GM21515 (cell line): ENCODE data around the gene SUPT5H.

Experiments used
- ATAC-seq: cut with Tn5 transposase; IDR thresholded peaks from one replicate; pipeline ENCODE4 v1.9.1; 2021; ENCODE audit not compliant: unreplicated experiment

SUPT5H gene

DNA sequence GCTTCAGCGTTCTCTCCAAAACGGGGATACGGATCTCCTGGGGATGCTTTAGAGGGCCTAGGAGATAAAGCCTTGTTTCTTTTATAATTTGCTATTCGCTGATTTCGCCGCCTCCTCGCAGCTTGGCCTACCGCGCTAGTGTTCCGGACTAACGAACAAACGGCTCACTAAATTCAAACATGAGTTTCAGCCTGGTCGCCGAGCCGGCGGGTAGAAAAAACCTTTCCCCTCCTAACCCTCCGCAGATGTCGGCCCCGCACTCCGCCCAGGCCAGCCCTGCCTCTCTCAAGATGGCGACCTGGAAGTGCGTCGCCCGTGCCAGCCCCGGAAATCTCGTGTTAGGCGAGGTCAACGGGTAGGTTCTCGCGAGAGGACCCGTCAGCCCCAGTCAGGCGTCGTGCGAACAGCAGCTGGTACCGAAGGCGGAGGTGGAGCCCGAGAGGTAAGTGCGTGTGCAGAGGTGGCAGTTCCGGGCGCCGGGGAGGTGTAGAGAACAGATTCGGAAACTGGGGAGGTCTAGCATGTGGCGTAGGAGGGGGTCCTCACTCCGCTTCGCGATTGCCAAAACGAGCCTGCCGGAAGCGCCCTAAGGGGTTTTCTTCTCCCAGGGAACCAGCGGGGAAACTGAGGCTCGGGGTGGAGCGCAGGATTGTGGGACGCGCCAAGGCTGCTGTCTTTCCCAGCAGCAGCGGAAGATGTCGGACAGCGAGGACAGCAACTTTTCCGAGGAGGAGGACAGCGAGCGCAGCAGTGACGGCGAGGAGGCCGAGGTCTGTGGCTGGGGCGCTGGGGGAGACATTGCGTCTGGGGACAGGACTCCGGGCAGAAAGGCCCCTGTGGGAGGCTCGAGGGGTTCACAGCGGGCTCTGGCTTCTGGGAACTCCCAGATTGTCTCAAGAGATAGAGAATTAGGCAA lies at the start of gene SUPT5H:
Gene SUPT5H (plus strand): TSS at position 387 of the 916 bp plus-strand sequence. CDS start 309 bp downstream, at position 696.
- ATAC-seq = peak; percentile 68

DNA sequence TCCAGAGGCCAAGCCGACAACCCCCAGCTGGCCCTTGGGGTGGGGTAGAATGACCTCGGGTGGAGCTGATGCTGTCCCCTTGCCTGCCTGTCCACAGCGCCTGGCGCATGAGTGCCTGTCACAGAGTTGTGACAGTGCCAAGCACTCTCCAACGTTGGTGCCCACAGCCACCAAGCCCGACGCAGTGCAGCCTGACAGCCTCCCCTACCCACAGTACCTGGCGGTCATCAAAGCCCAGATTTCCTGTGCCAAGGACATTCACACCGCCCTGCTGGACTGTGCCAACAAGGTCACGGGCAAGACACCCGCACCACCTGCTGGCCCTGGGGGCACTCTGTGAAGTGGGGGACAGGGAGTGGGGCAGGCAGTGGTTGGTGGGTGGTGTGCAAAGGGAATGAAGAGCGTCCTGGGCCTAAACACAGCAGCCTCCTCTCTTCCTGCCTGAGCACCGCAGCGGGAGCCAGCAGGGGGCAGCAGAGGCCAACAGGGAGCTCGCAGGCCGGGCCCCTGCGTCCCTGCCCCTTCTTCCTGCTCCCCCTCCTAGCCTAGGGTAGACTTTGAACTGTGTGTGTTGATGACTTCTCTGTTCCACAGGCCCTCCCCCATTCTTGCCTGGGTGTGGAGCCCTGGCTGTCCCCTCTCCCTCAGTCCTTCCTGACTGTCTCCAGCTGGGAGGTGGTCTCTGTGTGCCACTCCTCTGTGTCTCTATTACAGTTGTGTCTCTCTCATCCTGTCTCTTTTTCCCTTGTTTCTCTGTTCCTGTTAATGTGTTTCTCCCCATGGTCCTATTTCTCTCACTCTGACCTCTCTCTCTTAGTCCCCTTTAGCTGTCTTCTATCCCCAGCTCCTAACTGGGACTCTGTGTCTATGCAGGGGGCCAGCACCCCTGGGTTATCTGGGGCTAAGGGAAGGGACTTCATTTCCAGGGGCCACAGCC lies 47.8 kb upstream of the SUPT5H start:
- ATAC-seq = peak; percentile 32

DNA sequence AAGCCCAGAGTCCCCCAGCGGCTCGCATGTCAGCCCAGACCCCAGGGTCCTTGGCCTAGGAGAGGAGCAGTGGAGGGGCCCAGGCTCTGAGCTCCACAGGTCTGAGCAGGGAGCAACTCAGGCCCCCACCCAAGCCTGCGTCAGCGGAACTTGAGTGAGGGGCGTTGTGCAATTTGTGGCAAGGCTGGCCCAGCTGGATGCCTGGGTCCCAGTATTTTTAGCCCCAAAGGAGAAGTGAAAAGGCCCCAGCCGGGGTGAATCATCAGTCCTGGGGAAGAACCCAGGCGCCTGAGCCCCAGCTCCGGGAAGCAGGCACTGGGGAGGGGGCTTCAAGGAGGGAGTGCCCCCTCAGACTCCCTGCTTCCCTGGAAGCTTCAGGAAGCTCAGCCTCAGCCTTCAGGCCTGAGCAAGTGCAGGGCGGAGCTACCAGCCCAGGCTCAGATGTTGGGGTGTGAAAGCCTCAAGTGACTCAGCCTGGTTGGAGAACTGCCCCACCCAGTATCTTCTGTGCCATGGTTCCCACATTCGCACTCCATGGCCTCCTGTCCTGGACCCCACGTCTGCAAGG lies 47.0 kb upstream of the SUPT5H start:
- ATAC-seq = no peak

DNA sequence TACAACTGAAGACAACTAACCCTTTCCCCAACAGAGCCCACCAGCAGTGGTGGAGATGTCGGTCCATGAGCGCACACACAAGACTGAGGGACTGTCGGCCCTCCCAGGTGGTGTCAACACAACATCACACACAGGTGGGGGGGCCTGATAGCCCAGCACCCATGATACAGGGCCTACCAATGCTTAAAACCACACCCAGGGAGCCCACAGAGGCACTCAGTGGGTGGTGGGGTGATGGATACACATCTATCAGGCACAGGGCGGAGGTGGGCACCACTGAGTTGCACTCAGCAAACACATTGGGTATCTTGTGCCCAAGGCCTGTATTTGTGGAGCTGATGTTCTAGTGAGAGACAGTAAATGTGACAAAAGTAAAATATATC lies 45.7 kb upstream of the SUPT5H start:
- no peak for ATAC-seq

DNA sequence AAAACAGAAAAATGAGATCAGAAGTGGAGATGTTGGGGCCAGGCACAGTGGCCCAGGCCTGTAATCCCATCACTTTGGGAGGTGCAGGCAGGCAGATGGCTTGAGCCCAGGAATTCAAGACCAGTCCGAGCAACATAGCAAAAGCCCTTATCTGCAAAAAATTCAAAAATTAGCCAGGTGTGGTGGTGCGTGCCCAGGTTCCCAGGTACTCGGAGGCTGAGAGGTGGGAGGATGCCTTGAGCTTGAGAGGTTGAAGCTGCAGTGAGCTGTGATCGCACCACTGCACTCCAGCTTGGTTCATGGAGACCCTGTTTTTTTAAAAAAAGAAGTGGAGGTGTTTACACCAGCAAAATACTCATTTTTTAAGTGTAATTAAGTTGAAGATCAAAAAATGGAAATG lies 45.3 kb upstream of the SUPT5H start:
- ATAC-seq = no peak

DNA sequence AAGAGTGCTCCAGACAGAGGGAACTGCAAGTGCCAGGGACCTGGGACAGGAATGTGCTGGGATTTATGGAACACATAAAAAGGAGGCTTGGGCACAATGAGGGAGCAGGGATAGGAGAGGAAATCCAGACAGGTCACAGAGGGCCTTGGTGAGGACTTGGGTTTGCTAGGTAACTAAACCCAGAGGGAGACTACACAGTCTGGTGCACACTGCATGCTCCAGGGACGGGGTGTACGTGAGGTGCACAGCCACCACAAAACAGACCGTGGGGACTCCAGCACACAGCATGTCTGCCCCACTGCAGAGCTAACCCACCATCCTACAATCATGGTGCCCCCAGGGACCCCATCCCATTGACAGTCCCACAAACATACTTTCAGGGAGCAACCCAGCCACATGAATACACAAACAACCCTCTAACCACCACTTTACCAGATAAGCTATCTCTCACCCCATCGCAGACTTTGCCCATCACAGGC lies 44.3 kb upstream of the SUPT5H start:
- ATAC-seq = no peak

DNA sequence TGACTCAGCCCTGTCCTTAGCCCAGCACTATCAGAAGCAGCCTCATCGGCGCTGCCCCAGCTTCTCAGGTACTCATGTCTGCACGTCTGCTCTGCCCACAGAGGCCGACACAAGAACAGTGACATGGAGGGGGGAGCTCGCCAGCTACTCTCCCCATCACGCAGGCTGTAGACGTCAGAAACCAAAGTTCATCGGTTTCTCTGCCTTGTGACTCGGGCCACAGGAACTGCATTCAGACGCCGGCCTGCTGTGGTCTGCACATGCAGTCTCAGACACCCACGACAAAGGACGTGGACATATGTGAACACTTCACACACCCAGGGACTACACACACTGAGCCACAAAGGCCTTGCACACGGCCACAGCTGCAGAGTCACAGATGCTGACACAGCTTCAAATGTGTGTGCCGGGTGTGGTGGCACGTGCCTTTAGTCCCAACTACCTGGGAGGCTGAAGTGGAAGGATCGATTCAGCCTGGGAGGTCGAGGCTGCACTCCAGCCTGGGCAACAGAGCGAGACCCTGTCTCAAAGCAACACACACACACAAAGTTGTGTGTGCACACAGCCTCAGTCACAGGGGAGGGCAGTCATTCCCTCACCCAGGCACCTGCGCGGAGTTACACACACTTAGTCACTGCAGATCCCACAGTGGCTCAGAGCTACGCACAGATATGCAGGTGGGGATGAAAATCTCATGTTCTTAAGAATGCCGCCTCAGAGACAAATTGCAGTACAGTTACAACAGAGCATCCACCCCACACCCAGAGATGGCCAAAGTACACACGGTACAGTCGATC lies 43.6 kb upstream of the SUPT5H start:
- no peak for ATAC-seq

DNA sequence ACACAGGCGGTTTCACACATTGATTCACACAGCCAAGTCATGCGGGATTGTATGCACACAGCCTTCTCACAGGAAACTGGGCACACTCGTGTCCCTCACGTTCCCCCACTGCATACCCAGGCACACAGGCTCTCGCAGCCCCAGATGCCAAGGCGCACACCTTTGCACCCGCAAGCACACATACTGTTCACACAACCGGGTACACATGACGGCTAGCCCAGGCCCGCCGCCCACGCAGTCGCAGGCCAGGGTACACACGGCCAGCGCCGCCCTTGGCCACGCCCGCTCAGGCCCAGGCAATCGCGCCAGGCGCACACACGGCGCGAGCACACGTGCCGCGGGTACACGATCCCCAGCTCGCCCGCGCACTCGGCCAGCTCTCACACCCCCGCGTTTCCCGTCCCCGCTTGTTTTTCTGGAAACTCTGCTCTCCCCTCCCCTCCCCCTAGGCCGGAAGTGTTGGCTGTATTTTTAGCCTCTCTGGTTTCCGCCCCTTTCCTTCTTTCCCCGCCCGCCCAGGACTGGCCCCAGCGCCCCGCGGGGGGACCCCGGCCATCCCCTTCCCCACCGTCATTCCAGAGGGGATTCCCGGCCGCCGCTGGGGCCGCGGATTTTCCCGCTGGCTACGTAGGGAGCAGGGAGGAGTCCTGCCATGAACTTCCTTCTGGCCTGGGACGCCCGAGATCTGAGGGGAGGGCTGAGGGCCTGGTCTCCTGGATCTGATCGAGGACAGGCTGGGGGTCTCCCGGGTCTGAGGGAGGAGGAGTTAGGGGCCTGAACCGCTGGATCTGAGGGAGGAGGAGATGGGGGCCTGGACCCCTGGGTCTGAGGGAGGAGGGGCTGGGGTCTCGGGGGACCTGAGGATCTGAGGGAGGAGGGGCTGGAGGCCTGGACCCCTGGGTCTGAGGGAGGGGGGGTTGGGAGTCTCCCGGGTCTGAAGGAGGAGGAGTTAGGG lies 42.8 kb upstream of the SUPT5H start:
- ATAC-seq = peak; percentile 30

DNA sequence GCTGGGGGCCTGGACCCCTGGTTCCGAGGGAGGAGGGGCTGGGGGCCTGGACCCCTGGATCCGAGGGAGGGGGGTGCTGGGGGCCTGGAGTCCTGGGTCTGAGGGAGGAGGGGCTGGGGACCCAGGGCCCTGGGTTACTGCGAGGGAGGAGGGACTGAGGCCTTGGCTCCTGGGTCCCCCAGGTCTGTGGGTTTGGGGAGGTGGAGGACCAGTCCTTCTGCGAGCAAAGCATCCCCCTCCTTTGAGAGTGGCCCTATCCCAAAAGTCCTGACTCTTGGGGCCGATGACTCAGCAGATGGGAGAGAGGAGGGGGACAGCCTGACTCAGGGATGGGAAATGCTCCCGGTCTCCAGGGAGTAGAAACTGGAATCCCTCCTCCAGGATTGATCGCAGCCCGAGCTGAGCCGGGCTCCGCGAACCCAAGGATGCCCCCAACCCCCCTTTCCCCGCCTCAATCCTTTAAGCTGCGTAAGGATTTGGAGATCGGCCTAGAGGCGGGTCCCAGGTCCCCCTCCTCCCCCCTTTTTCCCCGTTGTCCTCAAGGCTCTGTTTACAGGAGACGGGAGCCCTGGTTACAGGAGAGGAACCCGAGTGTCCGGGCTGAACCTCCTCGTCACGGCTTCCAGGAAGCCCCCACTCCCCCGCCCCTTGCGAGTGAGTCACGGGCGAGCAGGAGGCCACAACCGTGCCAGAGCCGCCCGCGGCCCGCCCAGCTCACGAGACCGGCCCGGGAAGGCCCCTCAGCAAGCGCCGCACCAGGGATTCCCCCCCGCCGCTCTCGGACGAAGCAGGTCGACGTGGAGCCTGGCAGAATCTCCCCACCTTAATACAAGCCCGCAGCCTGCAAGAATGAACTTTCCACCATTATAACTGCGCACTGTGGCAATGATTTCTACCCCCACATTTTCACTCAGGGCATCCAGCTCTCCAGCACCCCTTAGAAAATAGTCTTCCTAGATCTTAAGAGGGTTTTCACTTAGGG lies 41.8 kb upstream of the SUPT5H start:
- peak; percentile 18 for ATAC-seq

DNA sequence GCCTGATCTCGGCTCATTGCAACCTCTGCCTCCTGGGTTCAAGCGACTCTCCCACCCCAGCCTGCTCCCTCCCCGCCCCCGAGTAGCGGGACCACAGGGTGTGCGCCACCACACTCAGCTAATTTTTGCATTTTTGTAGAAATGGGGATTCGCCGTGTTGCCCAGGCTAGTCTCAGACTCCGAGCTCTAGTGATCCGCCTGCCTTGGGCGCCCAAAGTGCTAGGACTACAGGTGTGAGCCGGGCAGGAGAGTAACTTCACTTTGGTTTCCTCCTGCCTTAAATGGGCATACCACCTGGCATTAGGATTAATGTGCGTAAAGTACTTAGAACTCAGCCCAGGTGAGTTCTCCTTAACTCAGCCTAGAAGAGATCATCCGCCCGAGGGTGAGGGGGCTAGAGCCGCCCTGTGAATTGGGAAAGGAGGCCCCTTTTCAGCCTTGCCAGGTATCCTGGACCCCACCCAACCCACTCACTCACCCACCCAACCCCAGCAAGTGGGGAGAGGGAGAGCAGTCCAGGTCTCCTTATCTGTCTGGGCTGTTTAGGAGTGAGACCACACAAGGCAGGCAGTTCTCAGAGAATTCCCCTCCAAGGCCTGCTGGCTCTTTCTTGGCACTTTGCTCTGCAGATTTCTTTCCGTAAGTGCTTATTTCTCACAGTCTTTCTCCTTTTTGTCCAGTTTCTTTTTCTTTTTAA lies 40.0 kb upstream of the SUPT5H start:
- ATAC-seq = no peak

DNA sequence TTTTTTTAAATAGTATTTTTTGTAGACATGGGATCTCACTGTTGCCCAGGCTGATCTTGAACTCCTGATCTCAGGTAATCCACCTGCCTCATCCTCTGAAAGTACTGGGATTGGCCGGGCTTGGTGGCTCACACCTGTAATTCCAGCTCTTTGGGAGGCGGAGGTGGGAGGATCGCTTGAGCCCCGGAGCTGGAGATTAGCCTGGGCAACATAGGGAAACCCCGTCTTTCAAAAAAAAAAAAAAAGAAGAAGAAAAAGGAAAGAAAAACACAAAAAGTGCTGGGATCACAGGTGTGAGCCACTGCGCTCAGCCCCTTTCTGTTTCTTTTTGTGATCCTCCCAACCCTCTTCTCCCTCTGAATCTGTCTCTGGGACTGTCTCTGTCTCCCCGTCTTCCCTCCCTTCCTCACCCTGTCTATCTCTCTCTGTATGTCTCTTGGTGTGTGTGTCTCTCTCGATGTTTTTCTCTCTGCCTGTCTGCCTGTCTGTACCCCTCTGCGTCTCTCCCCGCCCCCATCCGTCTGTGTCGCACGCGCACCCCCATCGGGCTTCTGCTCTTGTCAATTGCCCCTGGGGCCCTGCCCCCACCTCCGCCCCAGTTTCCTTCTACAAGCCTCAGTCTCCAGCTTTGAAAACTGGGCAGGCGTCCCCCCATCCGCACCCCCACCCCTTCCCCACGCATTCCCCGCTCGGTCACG lies 39.3 kb upstream of the SUPT5H start:
- no peak for ATAC-seq

DNA sequence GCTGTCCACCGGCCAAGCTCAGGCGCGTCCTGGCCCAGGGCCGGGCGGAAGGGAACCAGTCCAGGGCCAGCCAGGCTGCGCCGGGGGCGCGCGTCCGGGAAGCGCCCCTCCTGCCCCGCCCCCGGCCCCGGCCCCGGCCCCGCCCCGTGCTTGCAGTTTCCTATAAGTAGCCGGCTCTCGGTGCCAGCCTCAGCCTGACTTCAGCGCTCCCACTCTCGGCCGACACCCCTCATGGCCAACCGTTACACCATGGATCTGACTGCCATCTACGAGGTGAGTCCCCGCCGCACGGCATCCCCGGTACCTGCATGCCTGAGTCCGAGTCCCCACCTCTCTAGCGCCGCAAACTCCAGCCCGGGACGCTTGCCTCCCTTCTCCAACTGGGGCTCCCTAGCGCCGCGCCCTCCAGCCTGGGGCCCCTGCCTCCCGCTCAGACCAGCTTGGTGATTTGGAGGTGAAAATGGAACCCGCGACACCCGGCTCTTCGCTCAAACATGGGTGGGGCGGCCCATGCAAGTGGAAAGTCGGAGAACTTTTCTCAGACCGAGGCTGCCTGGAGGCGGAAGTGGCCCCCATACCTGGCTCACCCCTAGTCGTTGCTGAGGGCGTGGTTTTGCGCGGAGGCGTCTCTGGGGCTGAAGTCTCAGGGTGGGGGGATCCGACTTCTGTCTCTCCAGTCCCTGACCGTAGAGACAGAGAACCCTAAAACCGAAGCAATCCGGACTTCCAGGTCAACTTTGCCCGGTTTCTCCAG lies 38.5 kb upstream of the SUPT5H start, which contains the start of gene ZFP36:
Gene ZFP36 (plus strand): TSS at position 192 of the 754 bp plus-strand sequence. CDS start 58 bp downstream, at position 250.
- ATAC-seq = peak; percentile 17

DNA sequence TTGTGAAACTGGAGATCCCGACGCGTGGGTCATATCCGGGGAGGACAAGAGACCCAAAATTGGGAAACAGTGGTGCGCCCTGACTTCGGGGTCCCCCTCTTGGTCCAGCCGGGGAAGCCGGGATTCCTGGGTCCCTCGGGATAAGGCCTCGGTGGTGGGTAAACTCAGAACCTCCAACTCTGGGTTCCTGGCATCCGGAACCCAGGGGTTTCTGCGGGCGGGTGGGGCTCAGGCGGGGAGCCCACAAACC lies 38.0 kb upstream of the SUPT5H start:
- ATAC-seq = no peak

DNA sequence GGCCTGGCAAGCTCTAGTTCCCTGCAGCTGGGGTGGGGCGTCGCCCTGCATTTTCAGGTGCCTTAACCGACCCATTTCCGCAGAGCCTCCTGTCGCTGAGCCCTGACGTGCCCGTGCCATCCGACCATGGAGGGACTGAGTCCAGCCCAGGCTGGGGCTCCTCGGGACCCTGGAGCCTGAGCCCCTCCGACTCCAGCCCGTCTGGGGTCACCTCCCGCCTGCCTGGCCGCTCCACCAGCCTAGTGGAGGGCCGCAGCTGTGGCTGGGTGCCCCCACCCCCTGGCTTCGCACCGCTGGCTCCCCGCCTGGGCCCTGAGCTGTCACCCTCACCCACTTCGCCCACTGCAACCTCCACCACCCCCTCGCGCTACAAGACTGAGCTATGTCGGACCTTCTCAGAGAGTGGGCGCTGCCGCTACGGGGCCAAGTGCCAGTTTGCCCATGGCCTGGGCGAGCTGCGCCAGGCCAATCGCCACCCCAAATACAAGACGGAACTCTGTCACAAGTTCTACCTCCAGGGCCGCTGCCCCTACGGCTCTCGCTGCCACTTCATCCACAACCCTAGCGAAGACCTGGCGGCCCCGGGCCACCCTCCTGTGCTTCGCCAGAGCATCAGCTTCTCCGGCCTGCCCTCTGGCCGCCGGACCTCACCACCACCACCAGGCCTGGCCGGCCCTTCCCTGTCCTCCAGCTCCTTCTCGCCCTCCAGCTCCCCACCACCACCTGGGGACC lies 37.6 kb upstream of the SUPT5H start:
- no peak for ATAC-seq

DNA sequence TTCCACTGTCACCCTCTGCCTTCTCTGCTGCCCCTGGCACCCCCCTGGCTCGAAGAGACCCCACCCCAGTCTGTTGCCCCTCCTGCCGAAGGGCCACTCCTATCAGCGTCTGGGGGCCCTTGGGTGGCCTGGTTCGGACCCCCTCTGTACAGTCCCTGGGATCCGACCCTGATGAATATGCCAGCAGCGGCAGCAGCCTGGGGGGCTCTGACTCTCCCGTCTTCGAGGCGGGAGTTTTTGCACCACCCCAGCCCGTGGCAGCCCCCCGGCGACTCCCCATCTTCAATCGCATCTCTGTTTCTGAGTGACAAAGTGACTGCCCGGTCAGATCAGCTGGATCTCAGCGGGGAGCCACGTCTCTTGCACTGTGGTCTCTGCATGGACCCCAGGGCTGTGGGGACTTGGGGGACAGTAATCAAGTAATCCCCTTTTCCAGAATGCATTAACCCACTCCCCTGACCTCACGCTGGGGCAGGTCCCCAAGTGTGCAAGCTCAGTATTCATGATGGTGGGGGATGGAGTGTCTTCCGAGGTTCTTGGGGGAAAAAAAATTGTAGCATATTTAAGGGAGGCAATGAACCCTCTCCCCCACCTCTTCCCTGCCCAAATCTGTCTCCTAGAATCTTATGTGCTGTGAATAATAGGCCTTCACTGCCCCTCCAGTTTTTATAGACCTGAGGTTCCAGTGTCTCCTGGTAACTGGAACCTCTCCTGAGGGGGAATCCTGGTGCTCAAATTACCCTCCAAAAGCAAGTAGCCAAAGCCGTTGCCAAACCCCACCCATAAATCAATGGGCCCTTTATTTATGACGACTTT lies 36.8 kb upstream of the SUPT5H start:
- ATAC-seq = no peak
